Measurements from ENCODE around the gene PDZRN4.
"Not testable (repeated sequence)": the region's sequence is repeated elsewhere in the genome, so short reads cannot be mapped to it uniquely, and the experiment has no call there.

The PDZRN4 gene

DNA sequence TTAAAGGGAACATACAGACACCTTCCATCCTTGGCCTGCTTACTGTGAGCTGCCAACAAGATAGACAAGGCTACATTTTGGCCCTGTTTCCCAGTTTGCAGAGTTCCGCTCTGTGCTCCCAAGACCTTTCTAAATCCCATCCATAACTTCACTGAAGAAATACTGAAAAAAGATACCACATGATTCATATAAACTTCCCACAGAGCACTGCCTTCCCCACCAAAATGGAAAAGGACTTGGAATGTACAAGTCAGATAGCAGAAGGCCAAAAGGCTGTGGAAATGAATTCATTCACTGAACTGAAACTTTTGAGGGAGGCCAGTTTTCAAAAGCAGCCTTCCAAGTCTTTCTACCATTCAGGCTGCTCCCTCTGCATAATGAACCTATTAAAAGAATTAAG, 29.6 kb downstream of the PDZRN4 start:
- DNase-seq (ENCODE audit: low read depth): no peak

DNA sequence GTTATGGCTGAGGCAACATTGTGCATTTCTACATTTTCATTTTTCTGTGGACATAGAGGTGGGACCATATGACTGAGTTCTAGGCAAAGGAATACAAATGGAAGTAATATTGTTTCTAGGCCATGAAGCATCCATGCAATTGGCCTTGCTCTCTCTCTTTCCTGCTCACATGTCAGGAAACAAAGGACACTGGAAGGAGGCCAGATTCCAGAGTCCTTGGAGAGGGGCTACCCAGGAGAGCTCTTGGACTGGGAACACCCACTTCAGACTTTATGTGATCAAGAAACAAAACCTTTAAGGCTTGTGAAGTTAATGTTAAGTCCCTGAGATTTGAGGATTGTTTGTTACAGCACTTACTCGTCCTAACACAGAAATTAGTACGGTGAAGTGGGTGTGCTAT, 32.8 kb downstream of the PDZRN4 start:
- DNase-seq (ENCODE audit: low read depth): no peak

DNA sequence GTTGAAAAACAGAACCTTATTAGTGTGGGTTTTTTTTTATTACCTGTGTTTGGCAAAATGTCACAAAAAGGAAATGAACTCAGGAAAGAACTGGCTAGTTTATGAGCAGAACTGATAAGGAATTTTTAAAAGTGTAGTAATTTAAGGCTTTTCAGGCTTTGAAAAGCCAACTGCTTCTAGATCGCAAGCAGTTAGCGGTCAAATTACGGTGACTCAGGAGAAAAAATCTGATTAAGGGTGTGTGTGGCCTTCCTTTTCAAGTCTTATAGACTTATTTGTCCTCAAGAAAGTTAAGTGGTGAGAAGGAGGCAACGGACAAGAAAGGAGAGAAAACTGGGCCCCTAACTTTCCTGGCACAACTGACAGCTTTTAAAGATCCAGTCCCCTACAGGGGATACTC, 33.4 kb downstream of the PDZRN4 start:
- DNase-seq (ENCODE audit: low read depth): no peak

DNA sequence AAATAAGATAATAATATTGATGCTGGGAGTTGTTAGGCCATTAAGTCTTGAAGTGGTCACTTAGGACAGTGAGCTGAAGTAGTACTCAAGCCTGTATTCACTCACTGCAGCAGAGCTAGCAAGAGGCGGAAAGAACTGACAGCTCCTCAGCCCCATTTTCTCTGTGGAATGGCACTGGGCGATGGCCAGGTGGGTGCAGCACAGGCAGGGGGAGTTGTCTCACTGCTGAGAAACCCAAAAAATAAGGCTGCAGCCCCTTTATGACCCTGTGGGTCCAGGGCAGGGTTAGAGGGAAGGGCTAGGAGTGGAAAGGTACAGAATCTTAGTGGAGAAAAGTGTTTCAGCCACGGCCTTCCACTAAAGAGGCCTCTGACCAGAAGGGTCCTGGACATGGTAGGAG, 35.5 kb downstream of the PDZRN4 start:
- DNase-seq (ENCODE audit: low read depth): no peak

DNA sequence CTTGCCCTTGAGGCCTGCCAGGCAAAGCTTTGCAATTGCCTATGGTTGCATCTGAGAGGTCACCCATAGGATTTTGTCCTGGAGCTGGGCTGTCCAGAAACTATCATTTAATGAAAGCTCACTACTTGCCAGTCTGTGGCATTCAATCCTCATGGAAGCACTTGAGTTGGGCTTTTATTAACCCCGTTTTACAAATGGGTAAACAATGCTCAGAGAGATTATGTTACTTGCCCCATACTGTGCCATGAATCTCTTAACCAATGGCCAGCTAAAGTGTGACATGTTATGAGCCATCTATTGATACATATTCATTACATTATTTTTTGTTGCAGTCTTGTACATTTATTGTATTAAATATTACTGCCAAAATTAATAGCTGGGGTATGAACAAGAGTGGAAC, 35.9 kb downstream of the PDZRN4 start:
- no peak for DNase-seq (ENCODE audit: low read depth)

DNA sequence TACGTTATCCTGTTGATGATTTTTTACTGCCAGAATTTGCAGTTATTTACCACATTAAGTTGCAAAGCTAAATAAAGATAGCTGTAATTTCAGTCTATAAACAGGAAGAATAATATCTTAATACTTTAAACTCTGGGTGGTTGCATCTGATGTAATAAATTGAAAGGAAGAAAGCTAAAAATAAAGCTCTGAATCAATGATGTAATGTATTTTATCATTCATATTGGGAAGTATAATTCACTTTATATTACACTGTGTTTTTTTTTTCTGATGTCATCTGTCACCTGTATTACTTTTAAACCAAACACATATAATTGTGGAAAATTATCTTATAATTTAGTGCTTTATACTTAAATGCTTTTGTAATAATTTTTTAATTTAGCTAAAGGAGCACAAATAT, 37.1 kb downstream of the PDZRN4 start:
- no peak for DNase-seq (ENCODE audit: low read depth)

DNA sequence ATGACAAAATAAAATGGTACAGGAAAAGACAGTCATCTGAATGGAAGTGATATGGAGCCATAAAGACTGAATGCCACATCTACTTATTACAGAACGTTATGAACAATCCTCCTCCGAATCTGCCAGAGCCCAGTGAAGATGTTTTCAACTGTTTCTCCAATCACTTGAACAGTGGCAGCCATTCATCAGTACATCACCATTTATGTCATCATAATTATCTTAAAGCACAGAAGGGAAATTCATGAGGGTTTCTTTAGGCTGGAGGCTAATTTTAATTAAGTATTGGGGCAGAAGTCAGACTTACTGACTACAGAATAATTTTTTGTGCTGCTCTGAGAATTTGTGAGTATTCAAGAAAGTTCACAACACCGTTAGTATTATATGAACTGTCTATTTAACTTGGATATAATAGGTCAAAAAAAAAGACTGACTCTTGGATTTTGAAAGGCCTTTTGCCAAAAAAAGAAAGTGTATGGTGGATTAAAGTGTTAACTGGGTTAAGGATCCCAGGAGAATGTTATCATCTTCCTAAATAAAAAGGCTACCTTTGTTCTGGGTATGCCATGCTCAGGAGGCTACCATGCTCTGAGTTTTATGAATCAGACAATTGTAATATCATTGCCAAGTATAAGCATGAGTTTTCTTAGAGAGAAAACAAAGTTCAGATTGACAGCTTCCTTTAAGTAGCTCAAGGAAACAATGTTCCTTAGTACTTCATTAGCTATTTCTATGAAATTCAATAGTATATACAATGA, 40.1 kb downstream of the PDZRN4 start:
- DNase-seq (ENCODE audit: low read depth): no peak

DNA sequence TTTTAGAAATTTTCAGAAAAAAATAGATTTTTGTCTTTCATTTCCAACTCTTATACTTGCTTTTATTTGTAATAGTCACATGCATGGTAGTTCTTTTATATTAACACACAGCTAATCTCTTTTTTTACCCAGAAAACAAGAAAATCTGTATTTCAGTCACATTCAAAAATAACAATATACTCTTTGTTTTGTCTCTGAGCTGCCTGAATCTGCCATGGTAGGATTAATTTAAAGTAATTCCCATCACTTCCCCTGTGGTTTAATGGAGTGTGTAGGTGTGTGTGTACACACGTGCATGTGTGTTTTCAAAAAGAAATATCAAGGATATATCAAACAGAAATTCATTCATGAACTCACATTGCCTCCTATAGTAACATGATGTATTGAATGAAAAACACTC, 42.6 kb downstream of the PDZRN4 start:
- DNase-seq (ENCODE audit: low read depth): no peak

DNA sequence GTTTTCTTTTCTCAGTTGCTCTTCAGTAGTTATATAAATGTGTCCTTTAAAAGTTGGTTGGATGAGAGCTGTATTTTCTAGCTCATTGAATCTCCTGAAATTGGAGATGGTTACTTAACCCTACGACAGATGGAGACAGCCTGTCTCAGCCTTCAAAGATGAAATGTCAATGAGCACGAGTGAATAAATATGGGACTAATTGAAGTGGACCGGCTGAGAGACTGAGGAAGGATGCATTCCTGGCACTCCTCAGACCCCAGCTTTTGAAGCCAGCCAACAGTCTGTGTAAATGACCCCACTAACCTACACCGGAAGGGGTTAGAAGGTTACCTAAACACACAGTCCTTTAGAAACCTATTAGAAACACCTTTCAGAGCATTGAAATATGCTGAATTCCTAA, 46.6 kb downstream of the PDZRN4 start:
- no peak for DNase-seq (ENCODE audit: low read depth)

DNA sequence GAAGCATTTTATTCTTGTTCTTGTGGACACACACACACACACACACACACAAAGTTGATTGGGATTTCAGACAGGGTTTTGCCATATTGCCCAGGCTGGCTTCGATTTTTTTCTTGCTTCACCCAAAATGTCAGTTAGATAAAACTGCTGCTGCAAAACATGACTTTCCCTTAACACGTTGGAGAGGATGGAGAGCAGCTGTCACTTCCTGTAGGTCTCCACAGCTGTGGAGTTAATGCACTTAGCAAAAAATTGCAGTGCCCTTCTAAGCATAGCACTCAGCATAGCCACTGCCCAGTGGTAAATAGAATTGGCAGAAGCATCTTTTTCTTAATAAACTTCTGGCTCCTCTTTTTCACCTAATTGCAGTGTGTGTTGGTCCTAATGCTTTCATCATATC, 54.5 kb downstream of the PDZRN4 start:
- no peak for DNase-seq (ENCODE audit: low read depth)

DNA sequence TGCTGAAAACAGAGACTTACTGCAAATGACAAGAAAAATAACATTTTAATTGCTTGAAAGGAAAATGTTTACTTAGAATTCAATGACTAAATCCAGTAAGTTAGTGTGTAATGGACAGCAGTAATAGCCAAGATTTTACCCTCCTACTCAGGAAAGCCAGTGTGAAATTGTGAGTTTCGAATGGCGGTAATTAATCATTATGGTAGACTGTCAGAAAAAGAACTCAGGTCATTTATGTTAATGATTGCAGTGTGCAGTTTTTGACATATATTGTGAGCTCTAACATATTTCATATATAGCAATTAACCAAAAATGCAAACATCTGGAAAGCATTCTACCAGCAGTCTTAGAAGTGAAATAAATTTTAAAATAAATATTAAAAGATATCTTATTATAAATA, 60.3 kb downstream of the PDZRN4 start:
- no peak for DNase-seq (ENCODE audit: low read depth)

DNA sequence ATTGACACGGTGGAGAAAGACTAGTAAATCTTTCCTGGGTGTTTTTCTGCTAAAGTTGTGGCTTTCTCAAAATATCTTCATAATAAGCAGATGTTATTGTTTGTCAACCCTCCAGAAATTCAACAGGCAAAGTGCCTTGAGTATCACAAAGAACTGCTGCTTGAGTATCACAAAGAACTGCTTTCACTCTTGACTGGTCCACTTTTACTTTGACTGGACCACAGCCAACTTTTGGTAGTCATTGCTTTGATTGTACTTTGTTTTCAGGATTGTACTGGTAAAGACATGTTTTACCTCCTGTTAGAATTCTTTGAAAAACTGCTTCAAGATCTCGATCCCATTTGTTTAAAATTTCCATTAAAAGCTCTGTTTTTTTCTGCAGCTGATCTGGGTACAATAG, 62.6 kb downstream of the PDZRN4 start:
- no peak for DNase-seq (ENCODE audit: low read depth)

DNA sequence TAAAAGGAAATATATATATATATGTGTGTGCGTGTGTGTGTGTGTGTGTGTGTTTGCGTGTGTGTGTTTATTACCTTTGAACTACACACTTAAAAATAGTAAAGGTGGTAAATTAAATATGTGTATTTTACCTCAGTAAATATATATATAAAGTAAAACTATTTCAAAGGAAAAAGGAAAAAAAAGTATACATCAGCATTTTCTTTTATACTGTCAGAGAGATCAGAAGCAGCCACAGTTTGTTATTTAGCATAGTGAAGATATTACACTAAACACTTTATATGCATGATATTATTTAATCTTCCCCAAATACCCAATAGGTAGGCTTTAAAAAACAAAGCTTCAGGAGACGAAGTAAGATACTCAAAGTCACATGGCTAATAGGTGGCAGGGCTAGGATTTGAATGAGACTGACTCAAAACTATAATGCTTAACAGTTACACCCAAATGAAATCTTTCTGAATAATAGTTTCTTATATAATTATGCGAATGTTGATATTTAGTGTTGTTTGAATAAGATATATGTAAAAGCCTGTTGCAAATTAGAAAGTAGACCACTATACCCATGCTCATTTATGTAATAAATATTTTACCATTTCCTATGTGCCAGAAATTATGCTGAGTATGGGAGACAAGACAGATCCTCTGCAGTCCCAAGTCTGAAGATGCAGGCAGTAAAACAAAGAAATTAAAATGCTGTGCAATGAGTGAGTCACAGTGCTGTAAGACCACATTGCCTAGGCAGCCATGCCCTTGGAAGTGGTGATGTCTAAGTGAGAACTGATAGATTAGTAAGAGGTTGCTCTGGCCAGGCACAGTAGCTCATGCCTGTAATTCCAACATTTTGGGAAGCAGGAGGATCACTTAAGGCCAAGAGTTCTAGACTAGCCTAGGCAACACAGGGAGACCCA, 66.1 kb downstream of the PDZRN4 start:
- DNase-seq (ENCODE audit: low read depth): no peak

DNA sequence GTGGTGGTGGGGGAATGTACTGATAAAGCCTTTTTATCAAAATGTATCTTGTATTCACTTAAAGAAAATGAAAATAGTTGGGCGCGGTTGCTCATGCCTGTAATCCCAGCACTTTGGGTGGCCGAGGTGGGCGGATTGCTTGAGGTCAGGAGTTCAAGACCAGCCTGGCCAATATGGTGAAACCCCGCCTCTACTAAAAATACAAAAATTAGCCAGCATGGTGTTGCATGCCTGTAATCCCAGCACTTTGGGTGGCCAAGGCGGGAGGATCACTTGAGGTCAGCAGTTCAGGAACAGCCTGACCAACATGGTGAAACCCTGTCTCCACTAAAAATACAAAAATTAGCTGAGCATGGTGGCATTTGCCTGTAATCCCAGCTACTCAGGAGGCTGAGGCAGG, 75.1 kb downstream of the PDZRN4 start:
- DNase-seq (ENCODE audit: low read depth): not testable (repeated sequence)

DNA sequence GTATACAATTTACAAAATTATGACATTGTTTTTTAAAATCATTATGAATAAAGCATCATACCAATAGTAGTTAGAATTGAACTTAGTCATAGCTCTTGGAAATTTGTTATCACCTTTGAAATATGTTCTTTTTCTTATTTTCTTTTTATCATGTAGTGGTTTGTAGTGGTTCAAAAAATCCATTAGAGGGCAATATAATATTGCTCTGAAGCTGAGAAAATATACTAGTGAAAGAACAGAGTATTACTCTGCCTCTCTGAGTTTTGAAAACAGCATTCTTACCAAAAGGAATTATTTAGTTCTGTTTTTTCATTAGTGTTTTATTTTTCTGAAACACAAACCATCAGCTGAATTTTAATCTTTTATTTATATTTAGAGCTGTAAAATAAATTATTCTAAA, 76.2 kb downstream of the PDZRN4 start:
- no peak for DNase-seq (ENCODE audit: low read depth)

DNA sequence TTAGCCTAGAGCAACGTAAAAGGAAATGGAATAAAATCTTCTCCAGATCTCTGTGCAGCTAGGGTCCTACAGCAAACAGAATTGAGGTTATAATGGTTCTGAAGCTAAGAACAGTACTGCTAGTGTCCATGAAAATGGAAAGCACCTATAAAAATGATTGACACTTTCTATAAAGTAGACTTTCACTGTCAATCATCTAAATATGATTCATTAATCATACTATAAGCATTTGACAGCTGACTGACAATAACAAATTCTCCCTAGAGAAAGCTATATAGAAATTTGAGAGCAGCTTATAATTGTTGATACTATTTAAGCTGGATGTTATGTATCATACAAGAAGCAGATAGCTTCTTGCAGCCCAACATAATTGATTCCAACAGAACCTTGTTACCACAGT, 80.9 kb downstream of the PDZRN4 start:
- no peak for DNase-seq (ENCODE audit: low read depth)

DNA sequence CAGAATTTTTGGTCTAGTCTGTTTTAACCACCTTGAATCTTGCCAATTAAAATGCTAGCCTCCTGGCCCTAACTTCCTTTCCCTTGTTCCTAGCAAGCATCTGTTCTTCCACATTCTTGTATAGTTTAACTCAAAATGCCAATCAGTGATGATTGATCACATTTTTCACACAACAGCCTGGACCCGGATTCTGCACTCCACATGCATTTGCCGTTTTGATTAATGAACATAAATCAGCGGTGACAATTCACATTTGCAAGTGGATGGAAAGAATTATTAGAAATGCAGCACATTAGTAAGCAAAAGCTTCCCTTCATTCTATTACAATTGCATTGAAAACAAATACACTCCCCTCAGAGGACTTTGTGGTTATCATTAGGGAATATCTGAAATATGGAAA, 83.4 kb downstream of the PDZRN4 start:
- DNase-seq (ENCODE audit: low read depth): no peak

DNA sequence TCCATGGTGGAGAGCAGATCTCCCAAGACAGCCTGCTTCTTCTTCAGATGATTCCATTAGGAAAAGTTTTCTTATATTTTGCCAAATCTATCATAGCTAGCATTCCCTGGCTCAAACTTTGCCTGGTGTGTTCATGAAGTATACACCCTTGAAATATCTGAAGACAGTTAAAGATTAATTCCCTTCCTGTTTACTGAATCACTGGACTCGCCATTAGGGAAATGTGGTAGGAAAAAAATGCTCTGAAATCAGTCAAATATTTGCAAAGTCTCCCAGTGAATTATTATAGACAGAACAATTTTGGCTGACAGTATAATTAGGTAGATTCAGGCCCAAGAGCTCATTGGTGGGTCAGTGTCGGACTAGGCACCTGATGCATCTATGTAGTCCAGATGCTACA, 86.5 kb downstream of the PDZRN4 start:
- DNase-seq (ENCODE audit: low read depth): no peak

DNA sequence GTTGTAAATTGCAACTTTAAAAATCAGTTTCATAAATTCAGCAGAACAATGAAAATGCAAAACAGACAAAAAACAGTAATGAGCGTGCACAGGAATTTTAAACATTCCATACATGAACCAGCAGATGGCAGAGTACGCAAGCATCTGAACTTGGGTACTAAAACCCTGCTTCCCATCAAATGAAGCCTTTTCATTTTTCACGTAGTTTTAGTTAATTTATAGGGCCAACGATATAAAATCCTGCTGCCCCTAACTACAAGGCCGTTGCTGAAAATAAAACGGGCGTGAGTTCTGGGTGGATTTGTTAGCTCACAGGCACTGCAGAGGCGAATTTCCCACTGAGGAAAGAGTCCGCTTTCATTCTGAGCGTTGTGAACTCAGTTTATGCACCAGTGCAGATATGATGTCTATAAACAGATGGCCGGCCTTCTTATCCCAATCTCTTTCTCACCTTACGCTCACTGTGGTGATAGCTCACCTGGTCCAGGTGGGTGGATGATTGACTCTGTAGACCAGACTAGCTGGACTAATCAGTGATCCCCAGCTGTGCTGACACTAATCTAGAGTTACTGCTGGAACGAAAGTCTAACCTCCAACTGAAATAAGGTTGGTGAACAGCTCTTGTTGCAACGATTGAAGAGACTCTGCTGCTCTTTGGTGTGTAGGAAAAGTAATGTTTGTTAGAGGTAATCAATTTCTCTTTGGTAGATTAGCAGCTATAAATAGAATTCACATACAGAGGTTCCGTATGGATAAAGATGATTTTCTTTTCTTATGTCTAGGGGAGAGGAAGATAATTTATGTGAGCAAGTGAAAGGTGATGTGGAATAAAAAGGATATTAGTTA, 89.2 kb downstream of the PDZRN4 start:
- DNase-seq (ENCODE audit: low read depth): no peak

DNA sequence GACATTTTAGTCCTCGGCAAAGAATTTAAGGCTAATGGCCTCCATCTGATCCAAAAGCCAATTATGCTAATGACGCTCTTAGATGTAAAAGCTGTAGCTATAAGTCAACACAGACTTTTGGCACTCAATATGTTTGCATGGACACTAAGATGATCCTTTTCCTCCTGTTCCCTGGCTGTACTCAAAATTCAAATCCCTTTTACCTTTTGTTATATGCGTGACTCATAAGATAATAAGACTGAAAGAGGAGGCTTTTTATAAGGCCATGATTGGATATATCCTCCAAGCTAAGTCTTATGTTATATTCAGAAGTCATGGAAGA, 89.8 kb downstream of the PDZRN4 start:
- no peak for DNase-seq (ENCODE audit: low read depth)

DNA sequence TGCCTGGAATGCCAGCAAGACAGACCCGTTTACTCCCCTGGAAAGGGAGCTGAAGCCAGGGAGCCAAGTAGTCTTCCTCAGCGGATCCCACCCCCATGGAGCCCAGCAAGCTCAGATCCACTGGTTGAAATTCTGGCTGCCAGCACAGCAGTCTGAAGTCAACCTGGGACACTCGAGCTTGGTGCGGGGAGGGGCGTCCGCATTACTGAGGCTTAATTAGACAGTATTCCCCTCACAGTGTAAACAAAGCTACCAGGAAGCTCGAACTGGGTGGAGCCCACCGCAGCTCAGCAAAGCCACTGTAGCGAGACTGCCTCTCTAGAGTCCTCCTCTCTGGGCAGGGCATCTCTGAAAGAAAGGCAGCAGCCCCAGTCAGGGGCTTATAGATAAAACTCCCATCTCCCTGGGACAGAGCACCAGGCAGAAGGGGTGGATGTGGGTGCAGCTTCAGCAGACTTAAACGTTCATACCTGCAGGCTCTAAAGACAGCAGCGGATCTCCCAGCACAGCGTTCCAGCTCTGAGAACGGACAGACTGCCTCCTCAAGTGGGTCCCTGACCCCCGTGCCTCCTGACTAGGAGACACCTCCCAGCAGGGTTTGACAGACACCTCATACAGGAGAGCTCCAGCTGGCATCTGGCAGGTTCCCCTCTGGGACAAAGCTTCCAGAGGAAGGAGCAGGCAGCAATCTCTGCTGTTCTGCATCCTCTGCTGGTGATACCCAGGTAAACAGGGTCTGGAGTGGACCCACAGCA, 92.4 kb downstream of the PDZRN4 start:
- DNase-seq (ENCODE audit: low read depth): not testable (repeated sequence)

DNA sequence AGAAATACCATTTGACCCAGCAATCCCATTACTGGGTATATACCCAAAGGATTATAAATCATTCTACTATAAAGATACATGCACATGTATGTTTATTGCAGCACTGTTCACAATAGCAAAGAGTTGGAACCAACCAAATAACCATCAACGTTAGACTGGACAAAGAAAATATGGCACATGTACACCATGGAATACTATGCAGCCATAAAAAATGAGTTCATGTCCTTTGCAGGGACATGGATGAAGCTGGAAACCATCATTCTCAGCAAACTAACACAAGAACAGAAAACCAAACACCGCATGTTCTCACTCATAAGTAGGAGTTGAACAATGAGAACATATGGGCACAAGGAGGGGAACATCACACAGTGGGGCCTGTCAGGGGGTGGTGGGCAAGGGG, 97.3 kb downstream of the PDZRN4 start:
- DNase-seq (ENCODE audit: low read depth): not testable (repeated sequence)
